ENCODE measurements around the gene MYMK.

Gene MYMK

DNA sequence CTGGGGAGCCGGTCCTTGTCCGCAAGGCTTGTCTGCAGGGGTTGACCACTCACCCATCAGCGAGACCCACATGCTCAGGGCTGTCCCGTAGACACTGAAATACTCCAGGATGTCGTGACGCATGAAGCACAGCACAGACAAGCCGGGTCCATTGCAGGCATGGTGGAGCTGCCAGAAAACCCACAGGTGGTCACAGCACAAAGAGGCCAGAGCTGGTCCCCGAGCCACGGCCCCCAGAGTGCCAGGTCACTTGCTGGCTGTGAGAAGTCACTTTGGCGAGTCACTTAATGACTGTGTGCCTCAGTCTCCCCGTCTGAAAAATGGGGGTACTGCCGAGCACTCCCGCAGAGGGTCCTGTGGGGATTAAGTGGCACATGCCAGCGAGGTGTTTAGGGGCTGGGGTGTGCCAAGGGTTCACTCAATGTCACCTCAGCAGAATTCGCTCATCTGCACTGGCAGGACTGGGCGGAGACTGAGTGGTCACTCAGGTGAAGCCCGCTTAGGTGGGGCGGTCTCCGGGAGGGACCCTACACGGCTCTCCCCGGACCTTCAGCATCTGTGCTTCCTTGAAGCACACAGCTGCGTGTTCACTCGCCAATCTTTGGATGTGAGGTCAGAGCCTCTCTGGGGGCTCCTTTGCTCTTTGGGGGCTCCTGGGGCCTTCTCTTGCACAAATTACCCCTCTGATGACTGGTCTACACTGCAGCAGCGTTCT lies 4.5 kb downstream of the MYMK start:
- no peak overlapping the region for H3K9ac ChIP-seq (ENCODE audit: low read length)
- H3K4me1 ChIP-seq (ENCODE audit: control insufficient read depth, insufficient read depth, low read length), result peaks cover 9% of the 10 kb centered on the region
- no peaks in the 10 kb centered on the region for H3K36me3 ChIP-seq (ENCODE audit: control insufficient read depth, insufficient read depth, low read length)
- H3K4me3 ChIP-seq (ENCODE audit: low read length), result no peak overlapping the region
- H3K9me3 ChIP-seq (ENCODE audit: control insufficient read depth, low read length), result no peaks in the 10 kb centered on the region
- H3K27me3 ChIP-seq (ENCODE audit: control insufficient read depth, insufficient read depth, low read length), result no peaks in the 10 kb centered on the region

- Histone ChIP-seq H3K4me1 (ENCODE audit: control insufficient read depth, insufficient read depth, low read length) (peaks cover 9% of the 10 kb centered on the region), H3K36me3 (ENCODE audit: control insufficient read depth, insufficient read depth, low read length) (no peaks in the 10 kb centered on the region), H3K4me3 (ENCODE audit: low read length) (no peak overlapping the region), H3K27me3 (ENCODE audit: control insufficient read depth, insufficient read depth, low read length) (no peaks in the 10 kb centered on the region), H3K9me3 (ENCODE audit: control insufficient read depth, low read length) (no peaks in the 10 kb centered on the region), H3K9ac (ENCODE audit: low read length) (no peak overlapping the region)
Observed at GRCh38 chr9:133519693-133520092, 5.1 kb downstream of the MYMK start.

DNA sequence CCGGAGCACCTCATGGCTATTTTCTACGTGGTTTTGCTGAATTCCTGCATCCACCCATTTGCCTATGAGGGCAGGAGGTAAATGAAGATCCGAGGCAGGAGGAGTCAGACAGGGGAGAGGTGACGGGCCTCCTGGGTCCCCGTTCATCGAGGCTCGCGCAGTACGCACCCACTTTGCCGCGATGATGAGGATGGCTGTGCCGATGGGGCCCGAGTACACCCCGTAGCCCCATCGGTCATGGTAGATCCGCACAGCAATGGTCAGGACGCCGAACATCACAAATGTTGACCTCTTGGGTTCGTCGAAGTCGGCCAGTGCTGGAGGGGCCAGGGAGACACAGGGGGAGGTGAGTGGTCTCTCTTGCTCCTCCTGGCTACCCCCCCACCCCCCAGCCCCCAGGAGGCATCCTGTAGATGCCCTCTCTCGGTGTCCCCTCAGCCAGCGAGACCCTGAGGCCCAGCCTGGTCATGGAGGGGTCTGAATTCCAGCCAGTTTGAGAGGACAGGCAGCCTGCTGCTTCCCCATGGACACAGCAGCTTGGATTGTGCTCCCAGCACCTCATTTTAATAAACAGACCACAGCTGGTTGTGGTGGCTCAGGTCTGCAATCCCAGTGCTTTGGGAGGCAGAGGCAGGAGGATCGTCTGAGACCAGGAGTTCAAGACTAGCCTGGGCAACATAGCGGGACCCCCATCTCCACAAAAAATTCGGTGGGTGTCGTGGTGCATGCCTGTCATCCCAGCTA lies 5.9 kb downstream of the MYMK start:
- no peak overlapping the region for H3K4me3 ChIP-seq (ENCODE audit: low read length)
- H3K27me3 ChIP-seq (ENCODE audit: control insufficient read depth, insufficient read depth, low read length), result no peaks in the 10 kb centered on the region
- no peaks in the 10 kb centered on the region for H3K36me3 ChIP-seq (ENCODE audit: control insufficient read depth, insufficient read depth, low read length)
- no peak overlapping the region for H3K9ac ChIP-seq (ENCODE audit: low read length)
- peaks cover 12% of the 10 kb centered on the region for H3K4me1 ChIP-seq (ENCODE audit: control insufficient read depth, insufficient read depth, low read length)
- no peaks in the 10 kb centered on the region for H3K9me3 ChIP-seq (ENCODE audit: control insufficient read depth, low read length)

GRCh38 chr9:133518200-133518599 lies 6.6 kb downstream of the MYMK start:
- H3K36me3 ChIP-seq (ENCODE audit: control insufficient read depth, insufficient read depth, low read length), result no peaks in the 10 kb centered on the region
- no peak overlapping the region for H3K9ac ChIP-seq (ENCODE audit: low read length)
- no peaks in the 10 kb centered on the region for H3K9me3 ChIP-seq (ENCODE audit: control insufficient read depth, low read length)
- H3K27me3 ChIP-seq (ENCODE audit: control insufficient read depth, insufficient read depth, low read length), result no peaks in the 10 kb centered on the region
- peaks cover 12% of the 10 kb centered on the region for H3K4me1 ChIP-seq (ENCODE audit: control insufficient read depth, insufficient read depth, low read length)
- H3K4me3 ChIP-seq (ENCODE audit: low read length), result no peak overlapping the region

- Histone ChIP-seq H3K9me3 (ENCODE audit: control insufficient read depth, low read length) (no peaks in the 10 kb centered on the region), H3K4me3 (ENCODE audit: low read length) (no peak overlapping the region), H3K9ac (ENCODE audit: low read length) (no peak overlapping the region), H3K27me3 (ENCODE audit: control insufficient read depth, insufficient read depth, low read length) (no peaks in the 10 kb centered on the region), H3K36me3 (ENCODE audit: control insufficient read depth, insufficient read depth, low read length) (no peaks in the 10 kb centered on the region), H3K4me1 (ENCODE audit: control insufficient read depth, insufficient read depth, low read length) (peaks cover 10% of the 10 kb centered on the region)
Observed at GRCh38 chr9:133517711-133518110, 7.0 kb downstream of the MYMK start.

GRCh38 chr9:133516961-133517350 lies 7.8 kb downstream of the MYMK start:
- Histone ChIP-seq H3K4me3 (ENCODE audit: low read length) (no peak overlapping the region), H3K9ac (ENCODE audit: low read length) (no peak overlapping the region), H3K36me3 (ENCODE audit: control insufficient read depth, insufficient read depth, low read length) (no peaks in the 10 kb centered on the region), H3K9me3 (ENCODE audit: control insufficient read depth, low read length) (no peaks in the 10 kb centered on the region), H3K4me1 (ENCODE audit: control insufficient read depth, insufficient read depth, low read length) (peaks cover 3% of the 10 kb centered on the region), H3K27me3 (ENCODE audit: control insufficient read depth, insufficient read depth, low read length) (no peaks in the 10 kb centered on the region)

GRCh38 chr9:133516256-133516960 lies 8.4 kb downstream of the MYMK start:
- H3K4me1 ChIP-seq (ENCODE audit: control insufficient read depth, insufficient read depth, low read length), result peaks cover 3% of the 10 kb centered on the region
- H3K9ac ChIP-seq (ENCODE audit: low read length), result no peak overlapping the region

GRCh38 chr9:133515615-133516255 lies 9.0 kb downstream of the MYMK start:
- Histone ChIP-seq H3K4me1 (ENCODE audit: control insufficient read depth, insufficient read depth, low read length) (peaks cover 3% of the 10 kb centered on the region), H3K36me3 (ENCODE audit: control insufficient read depth, insufficient read depth, low read length) (no peaks in the 10 kb centered on the region), H3K9ac (ENCODE audit: low read length) (no peak overlapping the region), H3K27me3 (ENCODE audit: control insufficient read depth, insufficient read depth, low read length) (no peaks in the 10 kb centered on the region), H3K9me3 (ENCODE audit: control insufficient read depth, low read length) (no peaks in the 10 kb centered on the region), H3K4me3 (ENCODE audit: low read length) (no peak overlapping the region)

More at GRCh38 chr9:133516256-133516960, 8.4 kb downstream of the MYMK start:
- Histone ChIP-seq H3K9me3 (ENCODE audit: control insufficient read depth, low read length) (no peaks in the 10 kb centered on the region), H3K27me3 (ENCODE audit: control insufficient read depth, insufficient read depth, low read length) (no peaks in the 10 kb centered on the region), H3K36me3 (ENCODE audit: control insufficient read depth, insufficient read depth, low read length) (no peaks in the 10 kb centered on the region), H3K4me3 (ENCODE audit: low read length) (no peak overlapping the region)

- H3K4me1 ChIP-seq (ENCODE audit: control insufficient read depth, insufficient read depth, low read length), result peaks cover 3% of the 10 kb centered on the region
- H3K9ac ChIP-seq (ENCODE audit: low read length), result no peak overlapping the region
- H3K9me3 ChIP-seq (ENCODE audit: control insufficient read depth, low read length), result no peaks in the 10 kb centered on the region
- no peak overlapping the region for H3K4me3 ChIP-seq (ENCODE audit: low read length)
- H3K36me3 ChIP-seq (ENCODE audit: control insufficient read depth, insufficient read depth, low read length), result no peaks in the 10 kb centered on the region
- H3K27me3 ChIP-seq (ENCODE audit: control insufficient read depth, insufficient read depth, low read length), result no peaks in the 10 kb centered on the region
Observed at GRCh38 chr9:133515240-133515610, 9.5 kb downstream of the MYMK start.

DNA sequence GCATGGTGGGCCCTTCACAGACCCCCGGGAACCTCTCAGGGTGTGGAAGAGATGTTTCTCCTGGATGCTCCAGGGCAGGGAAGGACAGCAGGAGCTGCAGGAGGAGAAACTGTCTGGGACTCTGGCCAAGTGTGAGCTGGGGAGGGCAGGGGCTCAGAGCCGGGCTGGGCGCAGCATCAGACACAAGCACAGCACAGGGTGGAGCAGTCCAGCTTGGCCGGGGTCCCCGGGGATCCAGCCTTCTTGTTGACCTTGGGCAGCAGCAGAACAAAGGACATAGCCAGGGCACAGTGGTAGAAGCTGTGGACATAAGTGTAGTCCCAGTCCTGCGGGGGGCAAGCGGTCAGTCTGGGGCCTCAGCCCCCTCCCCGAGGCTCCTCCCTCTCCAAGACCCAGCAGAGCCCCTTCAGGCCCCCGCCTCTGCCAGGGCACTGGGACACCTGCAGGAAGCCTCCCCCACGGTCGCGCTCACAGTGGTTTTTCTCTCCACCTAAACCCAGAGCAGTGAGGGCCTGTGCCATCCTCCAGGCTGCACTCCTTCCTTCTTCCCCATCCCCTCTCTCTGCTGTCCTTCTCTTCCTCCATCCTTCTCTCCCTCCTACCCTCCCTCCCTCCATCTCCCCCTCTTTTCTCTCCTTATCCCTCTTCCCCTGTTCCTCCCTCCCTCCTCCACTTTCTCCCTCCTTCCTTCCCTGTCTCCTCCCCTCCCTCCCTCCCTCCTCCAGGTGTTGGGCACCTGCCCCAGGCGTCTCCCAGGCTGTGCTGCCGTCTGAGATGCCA lies 10.1 kb downstream of the MYMK start:
- Histone ChIP-seq H3K4me1 (ENCODE audit: control insufficient read depth, insufficient read depth, low read length) (peaks cover 6% of the 10 kb centered on the region), H3K4me3 (ENCODE audit: low read length) (no peak overlapping the region), H3K27me3 (ENCODE audit: control insufficient read depth, insufficient read depth, low read length) (no peaks in the 10 kb centered on the region), H3K9ac (ENCODE audit: low read length) (no peak overlapping the region), H3K9me3 (ENCODE audit: control insufficient read depth, low read length) (no peaks in the 10 kb centered on the region), H3K36me3 (ENCODE audit: control insufficient read depth, insufficient read depth, low read length) (no peaks in the 10 kb centered on the region)

GRCh38 chr9:133513214-133514100 lies 11.3 kb downstream of the MYMK start:
- Histone ChIP-seq H3K4me3 (ENCODE audit: low read length) (no peak overlapping the region), H3K27me3 (ENCODE audit: control insufficient read depth, insufficient read depth, low read length) (no peaks in the 10 kb centered on the region), H3K9me3 (ENCODE audit: control insufficient read depth, low read length) (no peaks in the 10 kb centered on the region), H3K9ac (ENCODE audit: low read length) (no peak overlapping the region), H3K36me3 (ENCODE audit: control insufficient read depth, insufficient read depth, low read length) (no peaks in the 10 kb centered on the region), H3K4me1 (ENCODE audit: control insufficient read depth, insufficient read depth, low read length) (peaks cover 14% of the 10 kb centered on the region)

Measured in mucosa of stomach (tissue), 1 donor.